A673 (cell line): ENCODE measurements around the gene INPP5A. TPM values are rescaled to one million over a fixed set of nuclear protein-coding genes. Genes with fewer than 3 reads are reported as not detected.

Source experiments
- BruUV-seq: library from RNA; stranded (reverse); fragments of 400-500 nt; replicated peaks from 2 replicates; lab custom pipeline; 2021; lab: Mats Ljungman, UMichigan
- CTCF ChIA-PET: fragments of 300-600 bp; sonication (Branson Sonifier 250); formaldehyde crosslinking; loops from one replicate; lab custom pipeline; 2022; ENCODE audit warnings: antibody characterized with exemption; lab: Charles Lee
- POLR2A ChIA-PET: fragments of 300-600 bp; sonication (Branson Sonifier 250); formaldehyde crosslinking; loops from one replicate; lab custom pipeline; 2022; ENCODE audit warnings: antibody characterized with exemption; ENCODE audit not compliant: low non-redundant PET; lab: Charles Lee
- DNase-seq: peaks from one replicate; pipeline ENCODE4 v3.0.0-alpha.2; 2015; ENCODE audit warnings: low spot score
- H3K27ac ChIP-seq: fragments of 200-600 bp; sonication (generic); 2 replicates; pipeline ENCODE4 v1.5.1; 2016; ENCODE audit warnings: mixed run types, low read depth, mild to moderate bottlenecking, mixed read lengths, antibody characterized with exemption, low read length; ENCODE audit not compliant: poor library complexity, severe bottlenecking
- H3K27me3 ChIP-seq: fragments of 200-600 bp; sonication (generic); replicated peaks from 2 replicates; pipeline ENCODE4 v1.6.1; 2017; ENCODE audit warnings: mixed run types, low read depth, mild to moderate bottlenecking, mixed read lengths, antibody characterized with exemption, low read length; ENCODE audit not compliant: insufficient read depth, poor library complexity
- H3K36me3 ChIP-seq: fragments of 200-600 bp; sonication (generic); 2 replicates; pipeline ENCODE4 v1.6.1; 2016; ENCODE audit warnings: mixed run types, mild to moderate bottlenecking, mixed read lengths, antibody characterized with exemption, low read length; ENCODE audit not compliant: insufficient read depth, poor library complexity, severe bottlenecking
- H3K4me1 ChIP-seq: fragments of 200-600 bp; sonication (generic); 2 replicates; pipeline ENCODE4 v1.6.1; 2017; ENCODE audit warnings: mixed run types, mild to moderate bottlenecking, mixed read lengths, antibody characterized with exemption, low read length; ENCODE audit not compliant: insufficient read depth, poor library complexity, severe bottlenecking
- H3K4me3 ChIP-seq: fragments of 200-600 bp; sonication (generic); 2 replicates; pipeline ENCODE4 v1.5.1; 2016; ENCODE audit warnings: low read depth, mixed run types, mild to moderate bottlenecking, mixed read lengths, low read length; ENCODE audit not compliant: poor library complexity, severe bottlenecking
- H3K9me3 ChIP-seq: fragments of 200-600 bp; sonication (generic); 2 replicates; pipeline ENCODE4 v1.6.1; 2016; ENCODE audit warnings: mixed run types, low read depth, mild to moderate bottlenecking, mixed read lengths, antibody characterized with exemption, low read length; ENCODE audit not compliant: poor library complexity, severe bottlenecking
- EZH2 ChIP-seq: fragments of 200-600 bp; sonication (generic); IDR thresholded peaks from 2 replicates; pipeline ENCODE4 v1.6.1; 2017; ENCODE audit warnings: borderline replicate concordance, low read depth, mild to moderate bottlenecking, mixed read lengths, antibody characterized with exemption, low read length; ENCODE audit not compliant: poor library complexity, severe bottlenecking
- intact Hi-C: fragments of 100-400 bp; cut with micrococcal nuclease; formaldehyde crosslinking; loops from one replicate; pipeline ENCODE4 v1.10.0; 2022; ENCODE audit not compliant: unreplicated experiment
- total RNA-seq: library from RNA; stranded (reverse); gene quantifications from 2 replicates; pipeline ENCODE4 v1.2.3, GENCODE V29; 2021
- TF ChIP-seq, protein P1 (sequence below): fragments of 300-800, 200-600 bp; sonication (generic); conservative IDR thresholded peaks from 2 replicates; pipeline ENCODE4 v1.5.1; 2017; ENCODE audit warnings: low read depth, mild to moderate bottlenecking, antibody characterized with exemption, low read length, moderate library complexity, mixed read lengths

The INPP5A gene
- total RNA-seq, 1 experiment from 2014 or later: 21.8 TPM

DNA sequence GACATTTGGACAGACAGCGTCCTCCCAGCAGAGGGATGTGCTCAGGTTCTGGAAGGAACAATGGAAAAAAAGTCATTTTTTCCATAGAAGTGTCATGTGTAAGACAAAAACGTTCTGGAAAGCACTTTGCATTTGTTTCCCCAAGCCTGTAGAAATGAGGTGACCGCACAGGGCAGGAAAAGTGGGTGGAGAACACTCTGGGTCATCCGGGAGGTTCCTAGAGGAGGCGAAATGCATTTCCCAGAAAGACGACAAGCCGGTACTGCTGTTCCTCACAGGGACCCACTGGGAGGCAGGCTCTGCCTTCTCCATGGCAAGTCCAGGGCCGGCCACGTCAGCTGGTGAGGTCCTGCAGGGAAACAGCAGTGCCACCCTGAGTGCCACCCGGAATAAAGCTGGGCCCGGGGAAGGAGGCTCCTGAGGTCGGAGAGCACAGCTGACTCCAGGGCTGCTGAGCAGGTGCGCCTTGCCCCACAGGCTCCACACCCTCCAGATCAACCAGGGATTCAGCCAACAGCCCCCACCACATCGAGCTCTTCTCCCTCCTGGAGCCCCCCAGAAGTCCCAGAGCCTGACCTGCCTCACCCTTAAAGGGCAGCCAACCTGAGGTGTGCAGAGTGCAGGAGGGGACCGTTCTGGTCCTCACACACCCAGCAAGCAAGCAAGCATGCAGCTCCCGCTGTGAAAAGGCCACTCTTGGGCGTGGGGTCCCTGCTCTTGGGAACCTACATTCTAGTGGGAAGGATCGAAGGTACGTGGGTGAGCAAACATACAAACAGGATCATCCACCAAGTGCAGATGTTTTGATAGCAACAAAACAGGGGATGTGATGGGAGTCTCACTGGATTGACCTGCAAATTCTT lies 28.8 kb upstream of the INPP5A start:
- Histone ChIP-seq H3K36me3 (no peaks in the 10 kb centered on the region), H3K9me3 (no peaks in the 10 kb centered on the region), H3K27me3 (no peaks in the 10 kb centered on the region), H3K27ac (no peak overlapping the region), H3K4me3 (no peak overlapping the region), H3K4me1 (no peaks in the 10 kb centered on the region)
- intact Hi-C loops: no loop called here
- no TSS peak for BruUV-seq
- ChIA-PET CTCF (no interaction called here), POLR2A (no interaction called here)
- no peak for DNase-seq
- no peak for TF ChIP-seq EZH2
- TF ChIP-seq, protein P1, sequence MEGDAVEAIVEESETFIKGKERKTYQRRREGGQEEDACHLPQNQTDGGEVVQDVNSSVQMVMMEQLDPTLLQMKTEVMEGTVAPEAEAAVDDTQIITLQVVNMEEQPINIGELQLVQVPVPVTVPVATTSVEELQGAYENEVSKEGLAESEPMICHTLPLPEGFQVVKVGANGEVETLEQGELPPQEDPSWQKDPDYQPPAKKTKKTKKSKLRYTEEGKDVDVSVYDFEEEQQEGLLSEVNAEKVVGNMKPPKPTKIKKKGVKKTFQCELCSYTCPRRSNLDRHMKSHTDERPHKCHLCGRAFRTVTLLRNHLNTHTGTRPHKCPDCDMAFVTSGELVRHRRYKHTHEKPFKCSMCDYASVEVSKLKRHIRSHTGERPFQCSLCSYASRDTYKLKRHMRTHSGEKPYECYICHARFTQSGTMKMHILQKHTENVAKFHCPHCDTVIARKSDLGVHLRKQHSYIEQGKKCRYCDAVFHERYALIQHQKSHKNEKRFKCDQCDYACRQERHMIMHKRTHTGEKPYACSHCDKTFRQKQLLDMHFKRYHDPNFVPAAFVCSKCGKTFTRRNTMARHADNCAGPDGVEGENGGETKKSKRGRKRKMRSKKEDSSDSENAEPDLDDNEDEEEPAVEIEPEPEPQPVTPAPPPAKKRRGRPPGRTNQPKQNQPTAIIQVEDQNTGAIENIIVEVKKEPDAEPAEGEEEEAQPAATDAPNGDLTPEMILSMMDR: no peak

DNA sequence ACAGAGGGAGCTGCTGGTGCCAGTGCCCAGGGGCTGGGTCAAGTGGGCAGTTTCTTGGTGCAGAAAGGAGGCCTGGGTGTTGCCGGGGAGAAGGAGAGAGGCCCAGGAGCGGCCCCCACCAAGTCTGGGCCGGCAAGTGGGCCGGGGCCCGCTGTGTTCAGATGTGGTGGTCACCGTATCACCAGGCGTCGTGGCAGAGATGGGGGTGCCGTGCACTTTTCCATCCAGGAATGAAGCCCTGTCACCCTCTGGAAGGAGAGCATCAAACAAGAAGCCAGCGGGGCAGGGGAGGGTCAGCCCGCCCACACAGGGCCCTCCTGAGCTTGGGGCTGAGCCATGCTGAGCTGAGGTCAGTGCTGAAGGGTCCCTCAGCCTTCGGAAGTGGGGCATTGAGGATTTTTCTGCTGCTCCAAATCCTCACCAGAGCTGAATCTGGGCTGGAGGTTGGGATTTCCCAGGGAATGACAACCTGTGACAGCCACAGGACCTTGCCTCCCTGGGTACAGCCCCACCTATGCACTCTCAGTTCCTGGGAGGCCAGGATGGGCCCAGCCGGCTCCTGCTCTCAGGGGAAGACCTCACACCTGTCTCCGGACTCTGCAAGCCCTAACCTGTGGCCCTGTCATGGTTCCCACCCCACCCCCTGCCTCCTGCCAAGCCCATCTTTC lies 27.9 kb upstream of the INPP5A start:
- DNase-seq: no peak
- Histone ChIP-seq H3K27ac (no peak overlapping the region), H3K9me3 (no peaks in the 10 kb centered on the region), H3K4me1 (no peaks in the 10 kb centered on the region), H3K36me3 (no peaks in the 10 kb centered on the region), H3K4me3 (no peak overlapping the region), H3K27me3 (no peaks in the 10 kb centered on the region)
- ChIA-PET POLR2A (no interaction called here), CTCF (no interaction called here)
- intact Hi-C loops: no loop called here
- no TSS peak for BruUV-seq
- TF ChIP-seq, protein P1: no peak
- no peak for TF ChIP-seq EZH2

- no peaks in the 10 kb centered on the region for H3K9me3 ChIP-seq
- H3K4me3 ChIP-seq: no peak overlapping the region
- TF ChIP-seq, protein P1: no peak
- TF ChIP-seq EZH2: no peak
- no peak overlapping the region for H3K27ac ChIP-seq
- ChIA-PET POLR2A (no interaction called here), CTCF (no interaction called here)
- DNase-seq: no peak
- no peaks in the 10 kb centered on the region for H3K27me3 ChIP-seq
- no peaks in the 10 kb centered on the region for H3K36me3 ChIP-seq
- H3K4me1 ChIP-seq: no peaks in the 10 kb centered on the region
- no TSS peak for BruUV-seq
- intact Hi-C loops: no loop called here
These were observed 27.4 kb upstream of the INPP5A start for GRCh38 chr10:132510174-132510611.
